Activated CD4-positive, CD25-positive, alpha-beta regulatory T cell (primary cell): Measurements from ENCODE around the gene SUV39H1.

ENCODE experiments used
- DNase-seq, 4 experiments: peaks; one replicate each; lab custom pipeline; 2025; lab: John Stamatoyannopoulos, UW

The SUV39H1 gene

DNA sequence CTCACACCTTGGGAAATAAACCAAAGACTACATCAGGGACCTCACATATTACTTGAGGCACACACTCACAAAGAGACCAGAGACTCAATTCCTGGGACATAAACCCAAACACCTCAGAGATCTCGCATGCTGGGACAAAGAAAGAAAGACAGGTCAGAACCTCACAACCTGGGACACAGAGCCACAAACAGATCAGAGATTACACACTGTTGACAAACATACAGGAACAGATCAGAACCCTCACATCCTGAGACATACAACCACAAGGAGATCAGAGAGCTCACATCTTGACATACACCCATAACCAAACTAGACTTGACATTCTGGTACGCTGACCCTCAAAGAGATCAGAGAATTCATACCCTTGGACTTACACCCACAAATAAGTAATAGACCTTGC is 17.3 kb downstream of the SUV39H1 start:
- no peak for DNase-seq

DNA sequence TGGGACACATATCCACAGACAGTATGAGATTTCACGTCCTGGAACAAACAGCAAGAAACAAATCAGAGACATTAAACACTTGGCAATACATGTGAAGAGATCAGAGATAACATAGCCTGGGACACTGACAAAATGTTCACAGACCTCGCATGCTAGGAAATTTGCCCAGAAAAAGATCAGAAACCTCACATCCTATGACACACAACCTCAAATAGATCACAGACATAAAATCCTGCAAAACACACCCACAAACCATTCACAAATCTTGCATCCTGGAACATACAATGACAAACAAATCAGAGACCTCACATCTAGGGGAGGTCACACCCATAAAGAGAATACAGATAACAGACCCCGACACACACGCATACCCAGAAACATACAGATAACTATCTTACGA is 18.0 kb downstream of the SUV39H1 start:
- no peak for DNase-seq

DNA sequence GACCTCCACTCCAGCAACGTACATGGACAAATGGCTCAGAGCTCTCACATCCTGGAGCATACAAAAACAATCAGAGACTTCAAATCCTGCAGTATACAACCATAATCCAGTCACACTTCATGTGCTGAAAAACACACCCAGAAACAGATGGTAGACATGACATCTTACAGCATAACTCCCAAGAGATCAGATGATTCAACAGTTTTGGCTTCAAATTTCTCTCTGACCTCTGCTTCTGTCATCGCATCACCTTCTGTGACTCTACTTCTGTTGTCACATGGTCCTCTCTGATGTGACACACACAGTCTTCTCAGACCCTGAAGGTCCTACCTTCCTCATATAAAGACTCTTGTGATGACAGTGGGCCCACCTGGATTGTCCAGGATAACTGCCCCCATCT is 18.5 kb downstream of the SUV39H1 start:
- no peak for DNase-seq

DNA sequence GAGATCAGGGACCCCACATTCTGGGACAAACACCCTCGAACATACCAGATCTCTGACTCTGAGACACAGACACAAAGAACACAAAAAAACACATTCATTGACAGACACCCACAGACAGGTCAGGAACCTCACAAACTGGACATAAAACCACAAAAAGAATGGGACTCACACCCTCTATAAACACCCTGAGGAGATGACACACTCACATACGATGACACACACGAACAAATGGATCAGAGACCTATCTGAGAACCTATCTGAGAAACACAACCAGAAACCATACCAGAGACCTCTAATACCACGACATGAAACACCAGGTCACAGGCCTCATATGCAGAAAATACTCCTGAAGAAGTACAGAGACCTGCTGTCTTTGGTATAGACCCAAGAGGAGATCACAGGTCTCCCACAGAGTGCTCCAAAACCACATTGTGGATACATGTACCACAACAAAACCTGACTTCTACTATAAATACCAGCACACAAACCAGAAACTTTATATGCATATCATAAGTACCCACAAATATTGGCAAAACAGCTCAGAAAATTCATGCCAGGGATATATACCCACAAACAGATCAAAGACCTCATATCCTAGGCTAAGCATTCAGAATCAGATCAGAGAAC is 19.5 kb downstream of the SUV39H1 start:
- no peak for DNase-seq

DNA sequence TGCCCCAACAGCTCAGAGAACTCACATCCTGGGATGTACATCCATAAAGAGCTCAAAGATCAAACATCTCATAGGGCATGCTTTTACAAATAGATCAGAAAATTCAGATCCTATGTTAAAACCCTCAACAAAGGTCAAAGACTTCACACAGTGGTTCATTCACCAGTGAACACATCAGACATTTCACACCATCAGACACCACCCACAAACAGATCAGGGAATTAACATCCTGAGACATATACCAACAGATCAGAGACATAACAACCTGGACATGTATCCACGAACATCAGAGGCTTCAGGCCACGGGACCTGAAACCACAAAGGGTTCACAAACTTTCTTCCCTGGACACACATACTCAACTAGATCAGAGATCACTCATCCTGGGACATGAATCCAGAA is 23.4 kb downstream of the SUV39H1 start:
- no peak for DNase-seq

DNA sequence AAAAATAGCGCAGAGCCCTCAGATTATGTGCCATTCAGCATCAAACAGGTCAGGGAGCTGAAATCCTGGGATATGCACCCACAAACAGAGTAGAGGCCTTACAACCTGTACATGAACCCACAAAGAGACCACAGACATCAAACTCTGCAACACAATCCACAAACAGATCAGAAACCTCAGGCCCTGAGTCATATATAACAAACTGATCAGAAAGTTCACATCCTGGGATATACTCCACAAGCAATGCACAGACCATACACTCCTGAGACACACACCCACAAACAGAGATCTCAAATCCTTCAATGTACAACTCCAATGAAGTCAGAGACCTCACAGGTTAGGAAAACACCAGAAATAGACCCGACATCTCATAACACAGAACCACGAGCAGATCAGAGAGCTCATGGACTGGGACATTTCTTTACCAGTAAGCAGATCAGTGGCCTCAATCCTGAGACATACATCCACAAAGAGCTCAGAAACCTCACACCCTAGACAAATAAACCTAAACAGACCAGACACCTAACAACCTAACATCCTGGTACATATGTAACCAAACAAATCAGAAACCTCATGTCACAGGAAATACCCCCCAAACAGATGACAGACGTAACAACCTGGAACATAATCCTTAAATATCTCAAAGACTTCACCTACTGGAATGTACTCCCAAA is 24.2 kb downstream of the SUV39H1 start:
- DNase-seq: no peak

DNA sequence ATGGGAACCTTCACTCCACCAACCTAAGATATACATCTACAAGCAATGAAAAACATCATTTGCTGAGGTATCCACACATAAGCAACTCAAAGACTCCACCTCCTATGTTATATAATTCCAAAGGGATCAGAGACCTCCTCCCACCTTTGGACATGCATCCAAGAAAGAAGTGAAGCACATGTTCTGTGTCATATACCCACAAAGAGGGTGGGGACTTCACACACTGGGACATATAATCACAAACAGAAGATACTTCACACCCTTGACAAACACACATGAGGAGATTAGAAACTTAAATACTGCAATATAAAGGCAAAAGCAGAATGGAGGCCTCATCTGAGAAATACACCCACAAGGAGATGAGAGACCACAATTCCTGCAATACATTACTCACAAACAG is 25.4 kb downstream of the SUV39H1 start:
- DNase-seq: no peak

DNA sequence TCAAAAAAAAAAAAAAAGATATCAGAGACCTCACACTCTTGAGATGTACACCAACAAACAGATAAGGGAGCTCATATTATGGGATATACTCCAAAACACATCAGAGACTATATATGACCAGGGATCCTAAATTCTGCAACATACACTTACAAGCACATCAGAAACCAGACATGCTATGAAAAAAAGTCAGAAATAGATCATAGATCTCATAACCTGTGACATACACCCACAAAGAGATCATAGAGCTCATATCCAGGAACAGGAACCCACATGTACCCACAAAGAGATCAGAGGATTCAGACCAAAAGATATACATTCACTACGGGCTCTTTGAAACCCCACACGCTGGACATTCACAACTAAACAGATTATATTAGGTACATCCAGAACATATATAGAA is 30.1 kb downstream of the SUV39H1 start:
- no peak for DNase-seq

DNA sequence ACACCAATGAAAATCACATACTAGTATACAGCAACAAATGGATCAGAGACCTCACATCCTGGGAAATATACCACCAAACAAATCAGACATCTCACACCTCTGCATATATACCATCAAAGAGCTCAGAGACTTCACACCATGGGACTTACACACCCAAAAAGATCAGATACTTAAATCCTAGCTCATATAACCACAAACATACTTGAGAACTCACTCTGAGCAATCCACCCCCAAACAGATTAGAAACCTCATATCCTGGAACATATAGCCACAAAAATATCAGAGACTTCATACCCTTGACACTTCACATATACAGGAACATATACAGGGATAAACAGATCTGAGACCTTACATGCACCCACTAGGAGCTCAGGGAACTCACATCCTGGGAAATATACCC is 32.1 kb downstream of the SUV39H1 start:
- no peak for DNase-seq

DNA sequence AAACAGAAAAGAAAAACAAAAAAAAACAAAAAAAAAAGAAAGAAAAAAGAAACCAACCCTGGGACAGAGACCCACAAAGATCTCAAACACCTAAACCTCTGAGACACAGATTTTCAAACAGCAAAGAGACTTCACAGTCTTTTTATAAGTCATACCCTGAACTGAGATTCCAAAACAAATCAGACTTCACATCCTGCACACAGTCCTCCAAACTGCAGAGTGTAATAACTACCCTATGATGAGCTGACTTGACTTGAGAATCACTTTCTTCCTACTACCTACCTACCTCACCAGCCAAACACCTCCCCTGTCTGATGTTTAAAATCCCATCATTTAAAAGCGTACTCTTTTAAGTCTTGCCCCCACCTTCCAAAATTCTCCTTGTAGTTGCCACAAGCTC is 39.8 kb downstream of the SUV39H1 start:
- no peak for DNase-seq

DNA sequence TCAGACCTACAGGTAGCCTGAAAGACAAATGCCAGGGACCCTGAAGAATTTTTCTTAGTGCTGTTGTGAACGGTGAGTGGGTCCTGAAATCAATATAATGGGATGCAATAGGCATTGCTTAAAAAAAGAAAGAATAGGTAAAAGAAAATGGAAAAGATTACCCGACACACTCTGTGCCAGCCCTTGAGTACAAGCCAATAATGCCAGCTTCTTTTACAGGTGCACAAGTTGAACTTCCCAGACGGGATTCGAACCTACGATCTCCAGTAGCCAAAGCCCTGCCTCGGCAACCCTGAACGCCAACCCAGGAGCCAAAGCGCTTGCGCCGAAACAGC is 40.3 kb downstream of the SUV39H1 start:
- no peak for DNase-seq

DNA sequence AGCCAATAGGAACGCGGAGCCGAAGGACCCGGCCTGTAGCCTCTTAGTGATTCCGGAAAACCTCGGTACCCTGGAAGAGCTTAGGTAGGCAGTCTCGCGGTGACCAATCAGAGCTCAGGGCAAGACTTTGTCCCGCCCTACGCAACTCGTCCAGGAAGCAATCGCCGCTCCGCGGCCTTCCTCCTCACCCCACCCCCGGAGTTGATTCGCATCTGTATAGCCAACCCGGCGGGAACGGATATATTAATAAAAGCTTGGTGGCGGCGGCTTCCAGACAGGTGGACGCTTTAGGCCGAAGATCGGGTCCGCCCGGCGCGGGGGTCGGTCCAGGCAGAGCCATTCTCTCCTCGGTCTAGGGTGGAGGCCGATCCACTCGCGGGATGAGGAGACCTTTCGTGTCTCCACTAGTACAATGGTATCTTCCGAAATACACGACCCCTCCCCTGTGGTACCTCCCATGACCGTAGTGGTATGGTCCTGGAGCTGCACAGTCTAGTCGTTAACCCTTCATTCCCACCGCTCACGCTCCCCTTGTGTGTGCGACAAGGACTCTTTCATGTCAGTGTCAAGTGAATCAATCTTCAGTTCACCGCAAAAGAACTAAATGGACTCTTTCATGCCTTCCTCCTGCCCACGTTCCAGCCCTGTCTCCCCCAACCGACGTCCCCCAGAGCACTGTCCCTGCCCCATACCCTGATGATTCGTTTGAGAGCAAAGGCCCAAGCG is 40.8 kb downstream of the SUV39H1 start:
- DNase-seq: peak; percentile 47 to 74 (median 67)

DNA sequence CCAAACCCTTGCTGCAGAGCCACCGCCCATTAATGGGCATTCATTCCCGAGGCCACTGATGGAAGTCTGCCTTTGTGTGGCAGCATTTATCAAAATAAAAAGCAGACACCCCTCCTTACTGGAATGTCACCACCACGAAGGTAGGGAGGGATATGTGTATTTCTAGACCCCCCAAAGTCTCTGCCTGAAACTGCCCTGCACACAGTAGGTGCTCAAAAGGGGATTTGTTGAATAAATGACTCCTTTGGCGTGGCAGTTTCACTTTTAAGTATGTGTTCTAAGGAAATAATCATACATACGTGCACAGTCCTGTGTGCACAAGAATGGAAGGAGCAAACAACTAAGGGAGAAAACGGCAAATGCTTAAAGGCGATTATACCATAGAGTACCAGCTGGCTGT is 41.4 kb downstream of the SUV39H1 start:
- DNase-seq: no peak

DNA sequence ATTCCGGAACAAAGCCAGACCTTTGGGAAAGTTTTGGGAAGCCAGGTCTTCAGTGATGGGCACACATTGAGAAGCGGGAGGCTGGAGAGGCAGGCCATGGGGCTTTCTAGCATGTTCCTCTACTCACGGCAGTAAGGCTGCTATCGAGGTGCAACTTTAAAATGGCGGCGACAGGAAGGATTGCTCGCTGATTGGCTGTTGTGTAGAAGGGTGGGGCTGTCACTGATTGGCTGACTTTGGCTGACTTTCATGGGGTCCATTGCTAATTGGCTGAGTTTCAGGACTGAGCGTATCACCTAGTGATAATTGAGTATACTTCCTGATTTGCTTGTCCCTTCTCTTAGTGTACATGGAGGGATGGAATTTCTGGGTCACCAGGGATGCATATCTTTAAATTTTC is 45.3 kb downstream of the SUV39H1 start:
- no peak for DNase-seq

DNA sequence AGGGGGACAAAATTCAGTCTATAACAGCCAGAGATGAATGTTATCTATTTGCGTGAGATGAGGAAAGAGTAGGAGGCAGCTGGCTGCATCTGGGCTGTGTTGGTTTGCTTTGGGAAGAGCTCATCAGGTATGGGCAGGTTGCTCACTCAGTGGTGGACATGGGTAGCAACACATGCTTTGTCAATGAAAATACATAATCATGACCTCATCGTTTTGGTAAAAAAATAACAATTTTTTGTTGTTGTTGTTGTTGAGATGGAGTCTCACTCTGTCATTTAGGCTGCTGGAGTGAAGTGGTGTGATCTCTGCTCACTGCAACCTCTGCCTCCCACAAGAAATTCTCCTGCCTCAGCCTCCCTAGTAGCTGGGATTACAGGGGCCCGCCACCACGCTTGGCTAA is 48.7 kb downstream of the SUV39H1 start:
- DNase-seq: no peak

DNA sequence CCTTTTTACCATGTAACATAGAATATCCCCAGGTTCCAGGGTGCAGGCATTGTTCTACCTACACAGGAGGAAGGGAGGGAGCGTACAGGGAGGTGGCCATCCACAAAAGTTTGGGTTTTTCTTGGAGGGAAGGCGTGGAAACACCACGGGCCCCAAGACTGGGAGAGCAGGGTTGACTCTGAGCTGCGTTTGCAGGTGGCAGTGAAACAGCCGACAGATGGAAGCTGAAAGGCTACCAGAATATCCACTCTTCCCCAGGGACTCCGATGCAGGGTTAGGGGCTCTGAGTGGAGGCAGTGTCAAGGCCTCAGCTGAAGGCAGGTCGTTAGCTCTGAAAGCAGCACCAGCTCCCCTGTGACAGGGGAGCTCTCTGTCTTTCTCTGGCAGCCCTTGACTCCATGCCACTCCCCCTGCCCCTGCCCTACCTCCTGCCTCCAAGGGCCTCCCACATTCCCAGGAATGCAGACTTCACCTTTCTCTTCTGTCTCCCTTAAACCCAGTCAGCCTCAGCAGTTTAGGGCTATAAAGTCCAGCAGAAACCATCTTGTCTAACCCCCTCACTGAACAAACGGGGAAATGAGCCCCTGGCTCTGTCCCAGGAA is 51.0 kb downstream of the SUV39H1 start:
- DNase-seq: no peak

DNA sequence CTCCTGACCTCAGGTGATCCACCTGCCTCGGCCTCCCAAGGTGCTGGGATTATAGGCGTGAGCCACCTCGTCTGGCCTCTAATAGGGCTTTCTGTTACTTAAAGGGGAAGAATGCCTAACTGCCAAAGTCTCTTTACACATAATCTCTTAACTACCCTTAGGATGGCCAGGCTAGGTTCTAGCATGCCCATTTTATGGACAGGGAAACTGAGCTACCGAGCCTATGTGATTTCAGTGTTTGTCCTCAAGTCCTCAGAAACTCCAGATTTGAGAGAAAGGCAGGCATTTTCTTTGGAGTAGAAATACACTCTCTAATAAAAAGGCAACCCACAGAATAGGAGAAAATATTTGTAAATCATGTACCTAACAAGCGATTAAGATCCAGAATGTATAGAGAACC is 52.6 kb downstream of the SUV39H1 start:
- no peak for DNase-seq

DNA sequence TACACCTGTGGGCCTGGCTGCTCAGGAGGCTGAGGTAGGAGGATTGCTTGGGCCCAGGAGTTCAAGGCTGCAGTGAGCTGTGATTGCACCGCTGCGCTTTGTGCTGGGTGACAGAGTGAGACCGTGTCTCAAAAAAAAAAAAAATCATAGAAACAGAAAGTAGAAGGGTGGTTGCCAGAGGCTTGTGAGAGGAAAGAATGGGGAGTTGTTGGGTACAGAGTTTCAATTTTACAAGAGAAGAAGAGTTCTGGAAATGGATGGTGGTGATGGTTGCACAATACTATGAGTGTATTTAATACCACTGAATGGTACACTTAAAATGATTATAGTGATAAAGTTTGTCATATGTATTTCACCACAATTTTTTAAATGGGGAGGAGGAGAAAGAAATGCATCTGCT is 54.8 kb downstream of the SUV39H1 start:
- DNase-seq: no peak

DNA sequence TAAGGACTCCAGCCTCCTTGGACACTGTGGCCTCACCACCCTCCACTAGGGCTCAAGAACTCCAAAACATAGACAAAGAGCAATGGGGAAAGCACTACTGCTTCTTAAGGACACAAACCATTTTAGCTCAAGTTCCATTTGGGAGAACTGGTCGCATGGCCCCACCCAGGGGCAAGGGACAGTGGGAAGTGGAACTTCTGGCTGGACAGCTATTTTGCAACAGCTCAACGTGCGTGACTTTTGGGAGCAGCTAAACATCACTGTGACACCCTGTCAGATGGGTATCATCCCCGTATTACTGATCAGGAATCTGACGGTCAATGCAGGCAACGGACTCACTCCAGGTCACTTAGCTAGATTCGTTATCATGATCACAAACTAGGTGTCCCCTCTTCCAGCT is 56.0 kb downstream of the SUV39H1 start:
- DNase-seq: no peak

DNA sequence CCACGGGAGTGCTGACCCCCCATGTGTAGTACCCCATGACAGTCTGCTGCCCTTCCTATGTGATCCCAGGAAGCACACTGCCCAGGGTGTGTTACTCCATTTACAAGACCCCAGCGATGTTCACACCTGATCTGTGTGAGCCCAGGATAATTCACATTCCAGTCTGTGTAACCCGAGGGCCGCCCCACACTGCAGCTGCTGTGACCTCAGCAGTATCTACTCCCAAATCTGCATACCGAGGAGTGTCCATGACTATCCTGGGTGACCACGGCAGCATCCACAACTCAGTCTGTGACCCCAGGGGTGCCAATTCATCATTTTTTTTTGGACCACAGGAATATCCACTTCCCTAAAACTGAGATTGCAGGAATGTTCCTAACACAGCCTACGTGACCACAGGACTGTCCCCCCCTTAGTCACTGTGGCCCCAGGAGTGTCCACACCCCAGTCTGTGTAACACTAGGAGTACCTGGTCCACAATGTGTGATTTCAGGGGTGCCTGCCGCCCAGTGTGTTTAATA is 57.2 kb downstream of the SUV39H1 start:
- no peak for DNase-seq

DNA sequence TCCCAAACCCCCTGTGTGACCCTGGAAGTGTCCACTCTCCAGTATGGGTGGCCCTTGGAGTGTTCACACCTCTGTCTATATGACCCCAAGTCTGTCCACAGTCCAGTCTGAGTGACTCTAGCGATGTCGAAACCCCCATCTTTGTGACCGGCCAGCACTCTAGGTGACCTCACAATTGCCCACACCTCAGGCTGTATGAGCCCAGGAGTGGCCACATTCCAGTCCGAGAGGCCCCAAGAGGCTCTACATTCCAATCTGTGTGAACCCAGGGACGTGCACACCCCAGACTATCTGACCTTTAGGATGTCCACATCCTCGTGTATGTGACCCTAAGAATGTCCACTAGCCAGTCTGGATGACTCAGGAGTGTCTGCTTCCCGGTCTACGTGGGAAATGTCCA is 57.7 kb downstream of the SUV39H1 start:
- no peak for DNase-seq
